Measurements from ENCODE around the gene SPECC1L. TPM values are rescaled to one million over a fixed set of nuclear protein-coding genes. Genes with fewer than 3 reads are reported as not detected.

SPECC1L gene
- total RNA-seq, 1 donor = 46.7 TPM

DNA sequence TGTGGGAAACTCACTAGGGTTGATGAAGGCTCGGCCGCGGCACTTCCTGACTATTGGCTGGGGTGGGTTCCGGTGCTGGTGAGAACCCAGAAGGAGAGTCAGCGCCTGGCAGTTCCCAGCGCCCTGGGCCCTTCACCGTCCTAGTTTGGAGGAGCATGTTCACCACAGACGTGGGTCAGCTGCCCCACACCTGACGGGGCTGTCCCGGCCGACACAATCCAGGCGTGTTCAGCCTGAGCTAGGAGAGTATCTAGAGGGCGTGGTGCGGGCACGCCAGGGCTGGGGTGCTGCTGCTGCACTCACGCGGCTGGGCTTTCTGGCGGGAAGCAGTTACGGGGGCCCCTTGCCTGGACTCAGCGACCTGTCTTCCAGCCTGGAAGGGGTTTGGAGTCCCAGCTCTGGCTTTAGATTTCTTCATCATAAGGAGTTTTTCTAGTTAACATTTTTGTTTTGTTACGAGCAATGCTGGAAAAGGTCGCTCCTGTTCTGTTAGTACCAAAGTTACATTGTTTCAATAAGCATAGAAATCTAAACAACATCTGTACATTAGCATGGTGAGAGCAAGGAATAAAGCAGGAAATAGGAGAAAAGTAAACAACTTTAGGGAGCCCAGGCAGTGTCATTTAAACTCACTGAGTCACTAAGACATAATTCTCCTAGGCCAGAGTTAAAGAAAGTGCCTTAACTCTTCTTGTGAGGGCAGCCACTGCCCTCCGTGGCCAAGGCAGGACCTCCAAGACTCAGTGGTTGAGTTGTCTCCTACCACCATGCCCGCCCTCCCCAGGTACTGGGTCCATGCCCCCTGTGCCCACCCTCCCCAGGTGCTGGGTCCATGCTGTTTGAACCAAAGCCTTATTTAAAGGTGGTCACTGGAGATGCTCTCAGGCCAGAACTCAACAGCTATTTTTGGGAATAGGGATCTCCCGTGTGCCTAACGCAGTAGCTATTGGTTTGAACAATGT is 144.6 kb downstream of the SPECC1L start:
- peaks cover 3% of the 10 kb centered on the region for H3K79me2 ChIP-seq (ENCODE audit: insufficient read depth, low read length)
- TF ChIP-seq, protein P1, sequence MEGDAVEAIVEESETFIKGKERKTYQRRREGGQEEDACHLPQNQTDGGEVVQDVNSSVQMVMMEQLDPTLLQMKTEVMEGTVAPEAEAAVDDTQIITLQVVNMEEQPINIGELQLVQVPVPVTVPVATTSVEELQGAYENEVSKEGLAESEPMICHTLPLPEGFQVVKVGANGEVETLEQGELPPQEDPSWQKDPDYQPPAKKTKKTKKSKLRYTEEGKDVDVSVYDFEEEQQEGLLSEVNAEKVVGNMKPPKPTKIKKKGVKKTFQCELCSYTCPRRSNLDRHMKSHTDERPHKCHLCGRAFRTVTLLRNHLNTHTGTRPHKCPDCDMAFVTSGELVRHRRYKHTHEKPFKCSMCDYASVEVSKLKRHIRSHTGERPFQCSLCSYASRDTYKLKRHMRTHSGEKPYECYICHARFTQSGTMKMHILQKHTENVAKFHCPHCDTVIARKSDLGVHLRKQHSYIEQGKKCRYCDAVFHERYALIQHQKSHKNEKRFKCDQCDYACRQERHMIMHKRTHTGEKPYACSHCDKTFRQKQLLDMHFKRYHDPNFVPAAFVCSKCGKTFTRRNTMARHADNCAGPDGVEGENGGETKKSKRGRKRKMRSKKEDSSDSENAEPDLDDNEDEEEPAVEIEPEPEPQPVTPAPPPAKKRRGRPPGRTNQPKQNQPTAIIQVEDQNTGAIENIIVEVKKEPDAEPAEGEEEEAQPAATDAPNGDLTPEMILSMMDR (IDR thresholded peaks at IDR 0.05; ENCODE audit: extremely low read depth, low read depth, low read length) = no peak
- no peak overlapping the region for H3K4me3 ChIP-seq (ENCODE audit: insufficient read depth, low read length)
- no peak overlapping the region for H3K27ac ChIP-seq (ENCODE audit: low read depth, low read length)
- peaks cover 46% of the 10 kb centered on the region for H3K36me3 ChIP-seq (ENCODE audit: insufficient read depth, low read length)
- no peaks in the 10 kb centered on the region for H3K4me1 ChIP-seq (ENCODE audit: insufficient read depth, low read length)
- no peak overlapping the region for H3K4me2 ChIP-seq (ENCODE audit: insufficient read depth, low read length)
- no peaks in the 10 kb centered on the region for H3K9me3 ChIP-seq (ENCODE audit: low read depth, low read length)
- no peaks in the 10 kb centered on the region for H3K27me3 ChIP-seq (ENCODE audit: insufficient read depth, low read length)
- peaks cover 20% of the 10 kb centered on the region for H4K20me1 ChIP-seq (ENCODE audit: insufficient read depth, low read length)
- DNase-seq (ENCODE audit: insufficient read length, low spot score, missing footprints) = peak; percentile 55
- H2AFZ ChIP-seq (ENCODE audit: low read length) = no peak overlapping the region

DNA sequence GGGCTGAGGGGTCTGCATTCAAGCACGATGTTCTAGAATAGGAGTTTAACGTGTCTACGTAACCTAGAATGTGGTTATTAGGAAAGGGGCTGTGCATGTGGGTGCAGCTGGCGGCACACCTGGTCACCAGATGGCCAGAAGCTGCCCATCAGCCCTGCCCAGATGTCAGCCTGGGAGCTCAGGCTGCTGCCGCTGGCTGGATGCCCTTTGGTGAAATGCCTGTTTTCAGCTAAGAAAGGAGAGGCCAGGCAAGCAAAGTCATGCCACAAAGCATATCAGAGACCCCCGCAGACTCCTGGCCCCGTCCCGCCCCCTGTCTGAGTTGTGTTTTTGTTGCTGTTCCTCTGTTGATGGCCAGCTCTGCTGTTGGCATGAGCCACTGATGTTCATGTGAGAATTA is 145.5 kb downstream of the SPECC1L start:
- no peak for DNase-seq (ENCODE audit: insufficient read length, low spot score, missing footprints)
- H3K36me3 ChIP-seq (ENCODE audit: insufficient read depth, low read length) = peaks cover 46% of the 10 kb centered on the region
- no peak overlapping the region for H3K4me2 ChIP-seq (ENCODE audit: insufficient read depth, low read length)
- H4K20me1 ChIP-seq (ENCODE audit: insufficient read depth, low read length) = peaks cover 15% of the 10 kb centered on the region
- H3K9me3 ChIP-seq (ENCODE audit: low read depth, low read length) = no peaks in the 10 kb centered on the region
- no peak overlapping the region for H3K27ac ChIP-seq (ENCODE audit: low read depth, low read length)
- H3K4me1 ChIP-seq (ENCODE audit: insufficient read depth, low read length) = no peaks in the 10 kb centered on the region
- H3K79me2 ChIP-seq (ENCODE audit: insufficient read depth, low read length) = no peaks in the 10 kb centered on the region
- TF ChIP-seq, protein P1 (IDR thresholded peaks at IDR 0.05; ENCODE audit: extremely low read depth, low read depth, low read length) = no peak
- H2AFZ ChIP-seq (ENCODE audit: low read length) = no peak overlapping the region
- no peak overlapping the region for H3K4me3 ChIP-seq (ENCODE audit: insufficient read depth, low read length)
- H3K27me3 ChIP-seq (ENCODE audit: insufficient read depth, low read length) = peaks cover 3% of the 10 kb centered on the region

DNA sequence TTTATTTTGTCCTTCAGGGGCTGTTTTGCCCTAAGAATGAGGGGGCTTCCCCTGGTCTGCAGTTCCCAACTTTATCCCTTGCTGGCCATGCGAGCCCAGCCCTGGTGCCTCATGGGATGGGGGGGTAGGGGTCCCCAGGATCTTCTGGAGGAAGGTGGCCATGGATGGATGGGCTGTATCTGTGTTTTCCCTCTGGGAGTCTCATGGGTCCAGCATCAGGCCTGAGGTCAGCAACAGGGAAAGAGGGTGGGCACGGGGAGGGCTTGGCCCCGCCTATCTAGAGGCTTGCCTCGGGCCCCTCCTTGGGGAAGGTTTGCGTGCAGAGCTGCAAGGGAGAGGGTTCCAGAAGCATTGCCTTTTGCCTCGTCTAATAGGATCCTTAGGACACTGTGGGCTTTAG is 146.0 kb downstream of the SPECC1L start:
- Histone ChIP-seq H2AFZ (ENCODE audit: low read length) (no peak overlapping the region), H3K79me2 (ENCODE audit: insufficient read depth, low read length) (no peaks in the 10 kb centered on the region), H3K4me1 (ENCODE audit: insufficient read depth, low read length) (no peaks in the 10 kb centered on the region), H3K4me3 (ENCODE audit: insufficient read depth, low read length) (no peak overlapping the region), H3K27me3 (ENCODE audit: insufficient read depth, low read length) (peaks cover 3% of the 10 kb centered on the region), H3K36me3 (ENCODE audit: insufficient read depth, low read length) (peaks cover 41% of the 10 kb centered on the region), H3K27ac (ENCODE audit: low read depth, low read length) (no peak overlapping the region), H4K20me1 (ENCODE audit: insufficient read depth, low read length) (peaks cover 11% of the 10 kb centered on the region), H3K4me2 (ENCODE audit: insufficient read depth, low read length) (no peak overlapping the region), H3K9me3 (ENCODE audit: low read depth, low read length) (no peaks in the 10 kb centered on the region)
- TF ChIP-seq, protein P1 (IDR thresholded peaks at IDR 0.05; ENCODE audit: extremely low read depth, low read depth, low read length) = no peak
- DNase-seq (ENCODE audit: insufficient read length, low spot score, missing footprints) = peak; percentile 51

DNA sequence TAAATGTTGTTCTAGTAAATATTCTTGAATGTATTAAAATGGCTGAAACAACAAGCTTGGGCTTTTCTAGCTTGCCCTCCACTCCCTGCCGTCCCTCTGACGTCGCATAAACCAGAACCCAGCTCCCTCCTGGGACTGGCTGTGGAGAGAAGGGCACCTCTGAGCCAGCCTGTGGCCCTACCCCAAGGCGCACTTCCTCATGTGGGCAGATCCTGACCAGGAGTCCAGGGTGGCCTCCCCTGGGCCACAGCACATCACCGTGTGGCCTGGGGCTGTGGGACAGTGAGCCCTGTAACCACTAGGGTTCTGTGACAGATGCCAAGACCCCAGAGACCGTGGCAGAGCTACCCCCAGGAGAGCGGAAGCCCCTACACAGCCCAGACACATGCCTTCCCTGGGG is 146.6 kb downstream of the SPECC1L start:
- DNase-seq (ENCODE audit: insufficient read length, low spot score, missing footprints) = peak; percentile 64
- Histone ChIP-seq H3K27ac (ENCODE audit: low read depth, low read length) (no peak overlapping the region), H3K4me1 (ENCODE audit: insufficient read depth, low read length) (no peaks in the 10 kb centered on the region), H3K4me2 (ENCODE audit: insufficient read depth, low read length) (no peak overlapping the region), H2AFZ (ENCODE audit: low read length) (no peak overlapping the region), H3K79me2 (ENCODE audit: insufficient read depth, low read length) (no peaks in the 10 kb centered on the region), H3K36me3 (ENCODE audit: insufficient read depth, low read length) (peaks cover 38% of the 10 kb centered on the region), H3K9me3 (ENCODE audit: low read depth, low read length) (no peaks in the 10 kb centered on the region), H3K27me3 (ENCODE audit: insufficient read depth, low read length) (peaks cover 3% of the 10 kb centered on the region), H4K20me1 (ENCODE audit: insufficient read depth, low read length) (peaks cover 8% of the 10 kb centered on the region), H3K4me3 (ENCODE audit: insufficient read depth, low read length) (no peak overlapping the region)
- TF ChIP-seq, protein P1 (IDR thresholded peaks at IDR 0.05; ENCODE audit: extremely low read depth, low read depth, low read length) = no peak

Data from osteoblast (primary cell).